Skeletal muscle tissue (tissue), 4 donors: ENCODE results near the gene PIP4K2B. TPM values are rescaled to one million over a fixed set of nuclear protein-coding genes. Genes with fewer than 3 reads are reported as not detected.

Source experiments
- H3K27ac ChIP-seq: one replicate; pipeline ENCODE4 v1.7.0; 2013; ENCODE audit warnings: mild to moderate bottlenecking, low read depth, low read length, inconsistent platforms
- H3K27me3 ChIP-seq, 3 donors: one replicate each; pipeline ENCODE4 v1.7.0; 2013; ENCODE audit warnings: low read length in 3 of 3; ENCODE audit not compliant: control insufficient read depth in 3 of 3, insufficient read depth in 3 of 3
- H3K36me3 ChIP-seq, 3 donors: one replicate each; pipeline ENCODE4 v1.7.0; 2013; ENCODE audit warnings: low read length in 3 of 3; ENCODE audit not compliant: control insufficient read depth in 3 of 3, insufficient read depth in 3 of 3
- H3K4me1 ChIP-seq, 3 donors: one replicate each; pipeline ENCODE4 v1.7.0; 2013; ENCODE audit warnings: low read length in 3 of 3, mild to moderate bottlenecking in 3 of 3; ENCODE audit not compliant: control insufficient read depth in 3 of 3, insufficient read depth in 3 of 3
- H3K4me3 ChIP-seq, 3 donors: one replicate each; pipeline ENCODE4 v1.7.0; 2013; ENCODE audit warnings: low read length in 3 of 3
- H3K9ac ChIP-seq, 3 donors: one replicate each; pipeline ENCODE4 v1.7.0; 2013; ENCODE audit warnings: low read length in 3 of 3, mild to moderate bottlenecking in 3 of 3, moderate library complexity in 2 of 3, low read depth in 1 of 3
- H3K9me3 ChIP-seq, 3 donors: one replicate each; pipeline ENCODE4 v1.7.0; 2013; ENCODE audit warnings: low read length in 3 of 3; ENCODE audit not compliant: control insufficient read depth in 3 of 3
- total RNA-seq: library from RNA; depleted of rRNA; stranded (reverse); fragments of >200 nt; gene quantifications from one replicate; pipeline ENCODE4 v1.2.3, GENCODE V29; 2014
- donor health status: Osteomylitis.

The PIP4K2B gene
- total RNA-seq, 1 donor from 2014 or later, result 37.6 TPM

DNA sequence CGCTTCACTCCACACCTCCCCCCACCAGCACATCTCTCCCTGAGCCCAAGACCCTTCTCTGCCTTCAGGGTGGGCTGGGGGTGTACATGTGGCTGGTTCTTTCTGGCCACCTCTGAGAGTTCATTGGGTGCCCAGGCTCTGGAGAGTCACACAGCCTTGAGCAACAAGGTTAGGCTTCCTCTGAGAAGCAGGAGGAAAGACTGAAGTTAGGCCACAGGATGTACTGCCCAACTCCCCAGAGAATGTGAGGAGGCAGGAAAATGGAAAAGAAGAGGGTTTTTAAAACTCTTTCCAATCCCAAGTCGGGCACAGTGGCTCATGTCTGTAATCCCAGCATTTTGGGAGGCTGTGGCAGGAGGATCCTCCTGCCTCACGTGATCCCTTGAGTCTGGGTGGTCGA is 58.5 kb downstream of the PIP4K2B start:
- no peak overlapping the region for H3K9ac ChIP-seq
- H3K4me1 ChIP-seq, result peaks cover 19 to 30% (median 26%) of the 10 kb centered on the region in 3 donors
- peaks cover 12 to 19% (median 12%) of the 10 kb centered on the region in 3 donors for H3K27me3 ChIP-seq
- H3K36me3 ChIP-seq, result peaks cover 0 to 14% (median 14%) of the 10 kb centered on the region in 3 donors
- H3K9me3 ChIP-seq, result no peaks in the 10 kb centered on the region
- H3K4me3 ChIP-seq, result no peak overlapping the region
- no peak overlapping the region for H3K27ac ChIP-seq

DNA sequence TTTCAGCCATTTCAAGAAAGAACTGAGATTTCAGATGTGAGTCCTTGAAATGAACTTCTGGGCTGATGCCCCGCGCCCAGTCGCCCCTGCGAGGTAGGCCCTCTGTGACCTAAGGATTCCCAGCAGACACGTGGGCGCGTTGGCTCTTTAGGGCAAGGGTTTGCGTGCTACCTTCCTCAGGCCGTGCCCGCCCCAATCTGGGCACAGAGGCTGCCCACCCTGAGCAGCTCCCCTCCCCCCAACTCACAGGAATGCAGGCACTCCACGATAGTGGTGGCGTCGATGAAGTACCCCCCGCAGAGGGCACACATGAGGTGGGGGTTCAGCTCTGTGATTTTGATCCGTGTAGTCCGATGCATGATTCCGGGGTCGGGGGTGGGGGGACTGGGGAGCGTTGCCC is 59.3 kb downstream of the PIP4K2B start:
- peaks cover 27 to 36% (median 31%) of the 10 kb centered on the region in 3 donors for H3K4me1 ChIP-seq
- peaks cover 0 to 18% (median 16%) of the 10 kb centered on the region in 3 donors for H3K36me3 ChIP-seq
- no peak overlapping the region for H3K27ac ChIP-seq
- no peaks in the 10 kb centered on the region for H3K9me3 ChIP-seq
- H3K9ac ChIP-seq, result no peak overlapping the region
- H3K4me3 ChIP-seq, result no peak overlapping the region
- H3K27me3 ChIP-seq, result peaks cover 8 to 19% (median 11%) of the 10 kb centered on the region in 3 donors

DNA sequence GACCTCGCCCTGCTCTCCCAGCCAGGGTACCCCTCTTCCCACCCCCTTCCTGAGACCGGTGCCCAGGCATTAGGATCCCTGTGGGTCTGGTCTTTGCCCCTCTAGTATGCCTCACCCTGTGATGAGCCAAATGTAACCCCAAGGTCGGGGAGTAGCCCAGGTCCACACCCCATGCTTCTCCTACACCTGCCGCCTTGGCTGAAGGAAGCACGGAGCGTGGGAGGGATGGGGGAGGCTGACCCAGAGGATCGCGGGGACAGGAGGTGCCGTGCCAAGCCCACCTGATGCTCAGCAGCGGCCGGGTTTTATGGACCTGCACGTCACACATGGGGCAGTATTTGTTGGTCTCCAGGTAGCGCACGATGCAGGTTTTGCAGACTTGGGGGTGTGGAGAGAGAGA is 60.1 kb downstream of the PIP4K2B start:
- Histone ChIP-seq H3K9me3 (no peaks in the 10 kb centered on the region), H3K4me1 (peaks cover 27 to 37% (median 31%) of the 10 kb centered on the region in 3 donors), H3K27me3 (peaks cover 8 to 19% (median 9%) of the 10 kb centered on the region in 3 donors), H3K9ac (no peak overlapping the region), H3K36me3 (peaks cover under 1 to 18% (median 16%) of the 10 kb centered on the region in 3 donors), H3K4me3 (no peak overlapping the region), H3K27ac (no peak overlapping the region)

DNA sequence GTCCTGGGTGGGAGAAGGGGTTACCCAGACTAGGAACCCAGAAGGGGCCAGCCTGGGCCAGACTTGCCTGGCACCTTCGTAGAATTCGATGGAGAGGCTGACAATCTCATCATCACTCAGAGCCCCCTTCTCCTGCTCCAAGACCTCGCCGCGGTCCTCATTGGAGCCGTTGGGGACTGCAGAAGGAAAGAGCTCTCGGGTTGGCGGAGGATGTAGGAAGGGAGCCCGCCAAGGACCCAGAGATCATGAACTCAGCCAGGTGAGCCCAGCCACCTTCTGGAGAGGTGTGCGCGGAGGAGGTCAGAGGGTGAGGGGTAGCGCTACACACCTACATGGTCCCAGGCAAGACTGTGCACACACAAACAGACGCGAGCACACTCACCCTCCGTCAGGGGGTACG is 60.7 kb downstream of the PIP4K2B start:
- Histone ChIP-seq H3K27me3 (peaks cover 8 to 19% (median 9%) of the 10 kb centered on the region in 3 donors), H3K27ac (no peak overlapping the region), H3K36me3 (peaks cover 6 to 23% (median 21%) of the 10 kb centered on the region in 3 donors), H3K9ac (no peak overlapping the region), H3K9me3 (no peaks in the 10 kb centered on the region), H3K4me1 (peaks cover 27 to 37% (median 31%) of the 10 kb centered on the region in 3 donors), H3K4me3 (no peak overlapping the region)

DNA sequence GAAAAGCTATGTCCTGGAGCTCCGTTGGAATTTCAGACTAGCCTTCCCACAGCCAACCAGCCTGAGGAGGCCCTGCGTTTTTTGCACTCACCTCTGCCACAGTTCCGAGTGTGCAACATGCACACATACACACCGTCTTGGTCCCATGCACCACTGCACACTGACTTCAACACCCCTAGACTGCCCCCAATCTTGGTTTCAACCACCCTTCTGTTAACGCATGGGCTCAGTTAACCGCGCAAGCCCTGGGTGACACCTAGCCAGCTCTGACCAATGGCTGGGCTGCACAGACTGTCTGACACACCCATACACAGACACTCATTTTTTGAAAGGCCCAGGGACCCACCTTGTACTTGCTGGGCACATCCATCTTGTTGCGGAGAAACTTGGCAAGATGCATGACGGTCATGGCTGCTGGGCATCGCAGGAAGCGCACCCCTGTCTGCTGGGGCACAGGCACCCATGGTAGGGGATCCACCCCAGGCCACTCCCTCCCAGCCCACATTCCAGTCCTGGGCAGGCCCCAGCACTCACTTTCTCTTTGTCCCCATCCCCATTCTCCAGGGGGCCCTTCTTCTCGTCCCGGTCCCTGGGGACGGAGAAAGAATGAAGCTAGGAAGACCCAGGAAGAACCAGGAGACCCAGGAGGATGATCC is 61.2 kb downstream of the PIP4K2B start:
- no peaks in the 10 kb centered on the region for H3K9me3 ChIP-seq
- peaks cover 12 to 27% (median 26%) of the 10 kb centered on the region in 3 donors for H3K36me3 ChIP-seq
- no peak overlapping the region for H3K4me3 ChIP-seq
- H3K27me3 ChIP-seq, result peaks cover 8 to 19% (median 9%) of the 10 kb centered on the region in 3 donors
- no peak overlapping the region for H3K27ac ChIP-seq
- peaks cover 27 to 33% (median 31%) of the 10 kb centered on the region in 3 donors for H3K4me1 ChIP-seq
- no peak overlapping the region for H3K9ac ChIP-seq

DNA sequence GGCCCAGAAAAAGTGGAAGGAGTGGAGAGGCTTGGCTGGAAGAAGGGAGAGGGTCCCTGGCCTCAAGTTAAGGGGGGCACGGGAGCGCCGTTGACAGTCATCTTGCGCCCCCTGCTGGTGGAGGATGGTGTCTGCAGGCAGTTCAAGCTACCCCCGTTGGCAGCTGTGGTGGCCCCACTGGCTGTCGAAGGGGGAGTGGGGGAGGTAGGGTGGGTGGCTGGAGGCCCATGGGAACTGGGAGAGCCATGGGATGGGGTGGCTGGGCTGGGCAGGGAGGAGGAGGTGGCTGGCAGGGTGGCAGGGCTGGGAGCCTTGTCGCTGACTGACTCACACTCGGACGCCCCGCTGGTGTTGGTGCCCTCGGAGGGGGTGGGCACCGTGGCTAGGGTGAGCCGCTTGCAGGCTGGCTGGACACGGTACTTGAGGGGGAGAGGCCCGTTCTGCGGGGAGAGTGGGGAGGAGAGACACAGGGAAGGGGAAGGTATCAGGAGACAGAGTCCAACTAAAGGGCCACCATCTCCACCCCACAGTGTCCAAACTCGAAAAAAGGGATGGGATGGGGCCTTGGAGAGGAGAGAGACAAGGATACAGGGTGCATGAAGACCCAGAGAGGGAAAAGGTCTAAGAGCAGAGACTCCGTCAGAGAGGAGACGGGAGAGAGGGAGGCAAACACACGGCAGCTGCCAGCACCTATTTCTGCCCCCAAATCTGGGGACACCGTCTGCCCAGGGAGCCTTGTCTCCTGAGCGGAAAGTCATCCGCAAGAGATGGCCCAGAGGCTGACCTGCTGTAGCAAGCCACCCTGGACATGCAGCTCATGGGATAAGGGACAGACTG is 64.0 kb downstream of the PIP4K2B start:
- Histone ChIP-seq H3K9ac (peak overlapping the region in 1 of 3 donors; percentile 54), H3K36me3 (peaks cover 13 to 34% (median 33%) of the 10 kb centered on the region in 3 donors), H3K27me3 (peaks cover 8 to 19% (median 9%) of the 10 kb centered on the region in 3 donors), H3K4me1 (peaks cover 24 to 35% (median 35%) of the 10 kb centered on the region in 3 donors), H3K4me3 (peak overlapping the region in 1 of 3 donors; percentile 6), H3K9me3 (no peaks in the 10 kb centered on the region), H3K27ac (no peak overlapping the region)

DNA sequence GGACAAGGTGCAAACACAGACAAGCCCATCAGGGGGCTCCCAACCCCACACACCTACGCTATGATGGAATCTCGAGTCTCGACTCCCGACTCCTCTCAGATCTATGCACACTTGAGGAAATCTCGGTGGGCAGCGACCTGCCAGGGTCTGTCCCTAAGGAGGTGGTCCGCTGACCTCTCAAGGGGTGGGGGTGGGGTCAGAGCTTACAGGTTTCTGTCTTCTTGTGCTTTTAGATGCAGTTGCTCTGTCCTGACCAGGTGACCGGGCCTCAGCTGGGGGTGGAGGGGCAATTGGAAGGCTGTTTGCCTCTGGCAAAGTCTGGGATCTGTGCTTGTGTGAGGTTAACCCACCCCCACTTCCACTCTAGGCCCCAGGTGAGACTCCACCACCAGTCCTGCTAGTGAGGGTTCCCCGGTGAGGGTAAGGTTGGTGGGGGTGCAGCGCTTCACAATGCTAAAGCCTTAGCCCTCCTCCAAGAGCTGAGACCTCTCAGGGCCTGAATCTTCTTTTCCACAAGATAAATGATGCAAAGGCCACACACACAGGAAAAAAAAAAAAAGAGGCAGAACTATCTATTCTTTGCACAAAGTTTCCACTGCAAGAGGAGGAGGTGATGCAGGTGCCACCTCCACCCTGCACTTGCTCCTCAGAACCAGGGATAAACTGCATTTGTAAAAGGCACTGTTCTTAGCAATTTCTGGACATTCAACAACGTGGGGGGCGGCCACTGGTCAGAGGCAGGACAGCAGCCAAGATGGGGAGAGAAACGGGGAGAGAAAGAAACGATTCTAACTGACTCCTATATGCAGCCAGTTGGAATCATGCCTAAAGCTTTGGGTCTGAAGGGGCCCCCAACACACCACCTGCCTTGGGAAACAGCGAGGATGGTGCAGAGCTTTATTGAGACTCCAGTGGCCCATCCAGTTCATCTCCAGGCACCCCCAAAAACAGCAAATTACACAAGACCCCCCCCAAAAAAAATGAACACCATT is 65.1 kb downstream of the PIP4K2B start:
- peaks cover 24 to 41% (median 35%) of the 10 kb centered on the region in 3 donors for H3K4me1 ChIP-seq
- H3K27me3 ChIP-seq, result peaks cover under 1 to 12% (median 7%) of the 10 kb centered on the region in 3 donors
- H3K9ac ChIP-seq, result peak overlapping the region in 1 of 3 donors; percentile 8
- peaks cover 13 to 30% (median 29%) of the 10 kb centered on the region in 3 donors for H3K36me3 ChIP-seq
- no peaks in the 10 kb centered on the region for H3K9me3 ChIP-seq
- no peak overlapping the region for H3K4me3 ChIP-seq
- H3K27ac ChIP-seq, result no peak overlapping the region

DNA sequence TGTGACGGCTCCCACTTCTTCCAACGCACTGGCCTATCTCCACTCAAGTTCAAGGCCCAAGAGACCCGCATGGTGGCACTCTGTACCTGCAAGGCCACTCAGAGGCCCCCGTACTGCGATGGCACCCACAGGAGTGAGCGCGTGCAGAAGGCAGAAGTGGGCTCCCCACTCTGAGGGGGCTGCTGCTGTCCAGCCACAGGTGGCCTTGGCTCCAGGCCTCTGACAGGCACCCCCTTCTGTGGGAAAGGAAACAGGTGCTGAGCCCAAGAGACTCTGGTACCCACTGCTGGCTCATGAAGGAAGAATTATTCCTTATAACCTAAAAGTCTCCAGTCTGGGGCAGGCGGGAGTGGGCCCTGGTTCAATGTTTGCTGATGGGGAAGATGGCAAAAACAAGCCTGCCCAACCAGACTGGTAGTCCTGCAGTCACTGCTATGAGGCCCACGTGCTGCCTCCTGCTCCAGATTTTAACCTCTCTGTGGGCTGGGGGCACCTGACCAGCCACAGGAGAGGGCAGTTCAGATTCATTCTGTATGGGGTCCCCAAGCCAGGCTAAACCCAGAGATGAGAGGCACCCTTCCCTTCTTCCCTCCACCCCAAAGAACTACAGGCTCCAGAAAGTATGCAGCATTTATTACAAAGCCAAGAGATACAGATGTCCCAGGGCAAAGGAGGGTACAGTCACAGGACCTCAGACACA is 65.9 kb downstream of the PIP4K2B start:
- peaks cover 13 to 26% (median 25%) of the 10 kb centered on the region in 3 donors for H3K36me3 ChIP-seq

More for the DNA sequence above, 65.9 kb downstream of the PIP4K2B start:
- H3K27me3 ChIP-seq, result peaks cover 0 to 5% (median 0%) of the 10 kb centered on the region in 3 donors
- H3K27ac ChIP-seq, result no peak overlapping the region
- H3K4me1 ChIP-seq, result peaks cover 24 to 50% (median 35%) of the 10 kb centered on the region in 3 donors
- H3K9me3 ChIP-seq, result no peaks in the 10 kb centered on the region
- H3K4me3 ChIP-seq, result no peak overlapping the region
- H3K9ac ChIP-seq, result no peak overlapping the region
